ENCODE measurements around the gene FAM76B. TPM values are rescaled to one million over a fixed set of nuclear protein-coding genes. Genes with fewer than 3 reads are reported as not detected.
"Not testable (repeated sequence)": the region's sequence is repeated elsewhere in the genome, so short reads cannot be mapped to it uniquely, and the experiment has no call there.

FAM76B gene
- total RNA-seq, 2 experiments from 2014 or later, result 46.3 to 69.3 TPM

GRCh38 chr11:95811052-95811451 lies 21.5 kb upstream of the FAM76B start:
- POLR2A ChIA-PET, CTCF ChIA-PET: not testable (repeated sequence)

GRCh38 chr11:95806464-95806863 lies 16.9 kb upstream of the FAM76B start:
- H3K4me1 Mint-ChIP-seq; intact Hi-C loops (cut with DNase I, micrococcal nuclease); POLR2A ChIA-PET; CTCF ChIA-PET; H3K27me3 Mint-ChIP-seq; H3K9me3 Mint-ChIP-seq (ENCODE audit: low read depth); ATAC-seq; H3K27ac Mint-ChIP-seq; DNase-seq; H3K4me3 Mint-ChIP-seq: not testable (repeated sequence)
- peaks cover 34% of the 10 kb centered on the region for H3K36me3 Mint-ChIP-seq (ENCODE audit: low read depth)

More at GRCh38 chr11:95811052-95811451, 21.5 kb upstream of the FAM76B start:
- DNase-seq; H3K4me1 Mint-ChIP-seq; H3K4me3 Mint-ChIP-seq; H3K9me3 Mint-ChIP-seq (ENCODE audit: low read depth); H3K27me3 Mint-ChIP-seq; ATAC-seq; H3K27ac Mint-ChIP-seq; intact Hi-C loops (cut with DNase I, micrococcal nuclease): not testable (repeated sequence)
- peaks cover 36% of the 10 kb centered on the region for H3K36me3 Mint-ChIP-seq (ENCODE audit: low read depth)

- CTCF ChIA-PET, result interaction anchor here (0.6 kb wide), 1 partner anchor 659 kb away, joined by 3 read pairs; no protein-coding TSS in a partner anchor
- intact Hi-C loops (cut with DNase I, micrococcal nuclease), result no loop called here
- Mint-ChIP-seq H3K9me3 (ENCODE audit: low read depth) (peaks cover 7% of the 10 kb centered on the region), H3K36me3 (ENCODE audit: low read depth) (peaks cover 36% of the 10 kb centered on the region), H3K27me3 (no peaks in the 10 kb centered on the region), H3K4me3 (no peak overlapping the region), H3K4me1 (no peaks in the 10 kb centered on the region), H3K27ac (no peak overlapping the region)
- POLR2A ChIA-PET, result no interaction called here
- DNase-seq, result no peak
- no peak for ATAC-seq
Observed at GRCh38 chr11:95805869-95806268, 16.3 kb upstream of the FAM76B start.

- Mint-ChIP-seq H3K27me3 (no peaks in the 10 kb centered on the region), H3K36me3 (ENCODE audit: low read depth) (peaks cover 49% of the 10 kb centered on the region), H3K4me3 (no peak overlapping the region), H3K27ac (no peak overlapping the region), H3K4me1 (no peaks in the 10 kb centered on the region), H3K9me3 (ENCODE audit: low read depth) (peaks cover 4% of the 10 kb centered on the region)
- ChIA-PET POLR2A (no interaction called here), CTCF (interaction anchor here (0.7 kb wide), 1 partner anchor 27 kb away, joined by 3 read pairs; no protein-coding TSS in a partner anchor)
- DNase-seq, result no peak
- no peak for ATAC-seq
- intact Hi-C loops (cut with DNase I, micrococcal nuclease), result no loop called here
Observed at GRCh38 chr11:95803973-95804372, 14.4 kb upstream of the FAM76B start.

- intact Hi-C loops (cut with DNase I, micrococcal nuclease), result no loop called here
- no peak for ATAC-seq
Observed at GRCh38 chr11:95802806-95803205, 13.2 kb upstream of the FAM76B start.

GRCh38 chr11:95800438-95800837 lies 10.9 kb upstream of the FAM76B start:
- ATAC-seq (no peak), DNase-seq (no peak)
- H3K4me3 Mint-ChIP-seq, result no peak overlapping the region
- intact Hi-C loops (cut with DNase I, micrococcal nuclease), result no loop called here
- H3K27me3 Mint-ChIP-seq, result no peaks in the 10 kb centered on the region
- H3K4me1 Mint-ChIP-seq, result no peaks in the 10 kb centered on the region
- H3K36me3 Mint-ChIP-seq (ENCODE audit: low read depth), result peaks cover 32% of the 10 kb centered on the region
- no peaks in the 10 kb centered on the region for H3K9me3 Mint-ChIP-seq (ENCODE audit: low read depth)
- POLR2A ChIA-PET, result interaction anchor here (0.6 to 0.7 kb wide), 2 partner anchors 24 to 104 kb away, joined by 3 to 4 read pairs; no protein-coding TSS in a partner anchor
- no peak overlapping the region for H3K27ac Mint-ChIP-seq
- CTCF ChIA-PET, result interaction anchor here (0.7 kb wide), 1 partner anchor 236 kb away, joined by 3 read pairs; no protein-coding TSS in a partner anchor

More at GRCh38 chr11:95802806-95803205, 13.2 kb upstream of the FAM76B start:
- POLR2A ChIA-PET, result interaction anchor here (0.7 kb wide), 1 partner anchor 653 kb away, joined by 3 read pairs; no protein-coding TSS in a partner anchor
- CTCF ChIA-PET, result no interaction called here
- H3K4me3 Mint-ChIP-seq, result no peak overlapping the region
- H3K36me3 Mint-ChIP-seq (ENCODE audit: low read depth), result peaks cover 43% of the 10 kb centered on the region
- H3K27me3 Mint-ChIP-seq, result no peaks in the 10 kb centered on the region
- no peaks in the 10 kb centered on the region for H3K4me1 Mint-ChIP-seq
- no peaks in the 10 kb centered on the region for H3K9me3 Mint-ChIP-seq (ENCODE audit: low read depth)
- DNase-seq, result no peak
- H3K27ac Mint-ChIP-seq, result peak overlapping the region; percentile 6

GRCh38 chr11:95799546-95799945 lies 10.0 kb upstream of the FAM76B start:
- peaks cover 32% of the 10 kb centered on the region for H3K36me3 Mint-ChIP-seq (ENCODE audit: low read depth)
- no peak overlapping the region for H3K27ac Mint-ChIP-seq
- H3K9me3 Mint-ChIP-seq (ENCODE audit: low read depth), result no peaks in the 10 kb centered on the region
- intact Hi-C loops (cut with DNase I, micrococcal nuclease), result no loop called here
- ChIA-PET POLR2A (interaction anchor here (0.7 kb wide), 1 partner anchor 105 kb away, joined by 3 read pairs; no protein-coding TSS in a partner anchor), CTCF (interaction anchor here (0.7 to 0.9 kb wide), 3 partner anchors 36 to 595 kb away, joined by 3 to 4 read pairs (median 3); no protein-coding TSS in a partner anchor)
- DNase-seq (no peak), ATAC-seq (no peak)
- H3K4me3 Mint-ChIP-seq, result no peak overlapping the region
- H3K4me1 Mint-ChIP-seq, result peaks cover 5% of the 10 kb centered on the region
- H3K27me3 Mint-ChIP-seq, result no peaks in the 10 kb centered on the region

- no peak for DNase-seq
- Mint-ChIP-seq H3K36me3 (ENCODE audit: low read depth) (peaks cover 43% of the 10 kb centered on the region), H3K9me3 (ENCODE audit: low read depth) (no peaks in the 10 kb centered on the region), H3K4me3 (no peak overlapping the region), H3K4me1 (peaks cover 31% of the 10 kb centered on the region), H3K27ac (no peak overlapping the region), H3K27me3 (no peaks in the 10 kb centered on the region)
- ChIA-PET CTCF (interaction anchor here (0.9 kb wide), 1 partner anchor 226 kb away, joined by 3 read pairs; no protein-coding TSS in a partner anchor), POLR2A (no interaction called here)
- intact Hi-C loops (cut with DNase I, micrococcal nuclease), result no loop called here
- no peak for ATAC-seq
Observed at GRCh38 chr11:95796501-95796900, 6.9 kb upstream of the FAM76B start.

GRCh38 chr11:95795627-95796295 lies 6.2 kb upstream of the FAM76B start:
- DNase-seq (no peak), ATAC-seq (no peak)
- ChIA-PET CTCF (interaction anchor here (0.7 to 1.7 kb wide), 3 partner anchors 226 to 642 kb away, joined by 3 to 5 read pairs (median 3); no protein-coding TSS in a partner anchor), POLR2A (no interaction called here)
- Mint-ChIP-seq H3K4me3 (no peak overlapping the region), H3K4me1 (peaks cover 32% of the 10 kb centered on the region), H3K9me3 (ENCODE audit: low read depth) (no peaks in the 10 kb centered on the region), H3K27me3 (no peaks in the 10 kb centered on the region), H3K27ac (no peak overlapping the region), H3K36me3 (ENCODE audit: low read depth) (peaks cover 41% of the 10 kb centered on the region)
- intact Hi-C loops (cut with DNase I, micrococcal nuclease), result no loop called here

- Mint-ChIP-seq H3K4me3 (no peak overlapping the region), H3K4me1 (peaks cover 32% of the 10 kb centered on the region), H3K36me3 (ENCODE audit: low read depth) (peaks cover 26% of the 10 kb centered on the region), H3K27me3 (no peaks in the 10 kb centered on the region), H3K27ac (no peak overlapping the region), H3K9me3 (ENCODE audit: low read depth) (no peaks in the 10 kb centered on the region)
- ATAC-seq, result no peak
- ChIA-PET POLR2A (interaction anchor here (0.7 kb wide), 1 partner anchor 600 kb away, joined by 4 read pairs; no protein-coding TSS in a partner anchor), CTCF (interaction anchor here (1.2 kb wide), 1 partner anchor 34 kb away, joined by 3 read pairs; no protein-coding TSS in a partner anchor)
- DNase-seq, result no peak
- intact Hi-C loops (cut with DNase I, micrococcal nuclease), result loop anchor here (5.0 kb wide), 6 partner anchors 128 to 1302 kb away; partner anchors contain the start of genes ANKRD49 (in 2 of the 2), MRE11 (in 2 of the 2), CWC15 (in 1 of the 2) and FUT4 (in 1 of the 2)
Observed at GRCh38 chr11:95794086-95794485, 4.5 kb upstream of the FAM76B start.

- intact Hi-C loops (cut with DNase I, micrococcal nuclease), result loop anchor here (5.0 kb wide), 6 partner anchors 129 to 1301 kb away; partner anchors contain the start of genes ANKRD49 (in 2 of the 2), MRE11 (in 2 of the 2), CWC15 (in 1 of the 2) and FUT4 (in 1 of the 2)
- Mint-ChIP-seq H3K27me3 (no peaks in the 10 kb centered on the region), H3K27ac (no peak overlapping the region), H3K4me3 (no peak overlapping the region), H3K36me3 (ENCODE audit: low read depth) (peaks cover 32% of the 10 kb centered on the region), H3K4me1 (peaks cover 37% of the 10 kb centered on the region), H3K9me3 (ENCODE audit: low read depth) (no peaks in the 10 kb centered on the region)
- ChIA-PET POLR2A (interaction anchor here (0.6 to 0.7 kb wide), 2 partner anchors 706 to 1189 kb away, joined by 3 to 7 read pairs; no protein-coding TSS in a partner anchor), CTCF (interaction anchor here (0.9 to 1.0 kb wide), 3 partner anchors 88 to 550 kb away, joined by 3 read pairs; partner anchors contain the start of gene MAML2)
- no peak for ATAC-seq
- DNase-seq, result no peak
Observed at GRCh38 chr11:95793116-95793515, 3.5 kb upstream of the FAM76B start.
